Upper lobe of left lung (tissue), 4 donors: Measurements from ENCODE around the gene C5orf24.

Experiments used
- CTCF ChIP-seq, 6 experiments: fragments of 450-650 bp in 4 of 6; fragments of 200-600 bp in 2 of 6; sonication (generic) in 2 of 6; IDR thresholded peaks; one replicate each; pipeline ENCODE4 v1.5.1; 2016 to 2019; ENCODE audit warnings: antibody characterized with exemption in 6 of 6
- EP300 ChIP-seq, 4 donors: sonication (generic); formaldehyde crosslinking; IDR thresholded peaks; one replicate each; pipeline ENCODE4 v1.5.1; 2017; ENCODE audit warnings: antibody characterized with exemption in 4 of 4, control low read depth in 2 of 4
- POLR2A ChIP-seq, 4 donors: fragments of 450-650 bp; IDR thresholded peaks; one replicate each; pipeline ENCODE4 v1.5.1; 2016 to 2017; ENCODE audit warnings: antibody characterized with exemption in 4 of 4, mild to moderate bottlenecking in 2 of 4

GRCh38 chr5:134873987-134874830, 28.4 kb downstream of the C5orf24 start, which contains the start of gene TXNDC15:
- peak in 1 of 6 experiments; percentile 19 for TF ChIP-seq CTCF (IDR thresholded peaks at IDR 0.05)
- TF ChIP-seq EP300 (IDR thresholded peaks at IDR 0.05) = no peak
- peak in 3 of 4 donors; percentile 79 to 86 (median 80) for TF ChIP-seq POLR2A (IDR thresholded peaks at IDR 0.05)
